GM23338 (cell line): Measurements from ENCODE around the gene SLC26A4. TPM values are rescaled to one million over a fixed set of nuclear protein-coding genes. Genes with fewer than 3 reads are reported as not detected.

Experiments
- ATAC-seq: fragments of 200-7000 bp; cut with Tn5 transposase; 3 replicates; pipeline ENCODE4 v1.9.1; 2020
- DNase-seq: peaks from one replicate; pipeline ENCODE4 v3.0.0-alpha.2; 2015; ENCODE audit warnings: low spot score
- H2AFZ ChIP-seq: fragments of 200-600 bp; sonication (generic); 2 replicates; pipeline ENCODE4 v1.8.0; 2016; ENCODE audit warnings: antibody characterized with exemption, mild to moderate bottlenecking, moderate library complexity
- H3F3A ChIP-seq: fragments of 200-600 bp; sonication (generic); replicated peaks from 2 replicates; pipeline ENCODE4 v1.8.0; 2017; ENCODE audit warnings: antibody characterized with exemption, mixed run types, low read depth
- H3K27ac ChIP-seq: fragments of 200-600 bp; sonication (generic); 2 replicates; pipeline ENCODE4 v1.6.1; 2016; ENCODE audit warnings: low read depth
- H3K27me3 ChIP-seq: fragments of 200-600 bp; sonication (generic); 2 replicates; pipeline ENCODE4 v1.8.0; 2016; ENCODE audit warnings: mild to moderate bottlenecking, mixed run types, moderate library complexity; ENCODE audit not compliant: insufficient read depth
- H3K36me3 ChIP-seq: fragments of 200-600 bp; sonication (generic); 2 replicates; pipeline ENCODE4 v1.8.0; 2016; ENCODE audit warnings: mild to moderate bottlenecking; ENCODE audit not compliant: insufficient read depth
- H3K4me1 ChIP-seq: fragments of 200-600 bp; sonication (generic); 2 replicates; pipeline ENCODE4 v1.8.0; 2016; ENCODE audit warnings: mild to moderate bottlenecking, moderate library complexity; ENCODE audit not compliant: insufficient read depth
- H3K4me2 ChIP-seq: fragments of 200-600 bp; sonication (generic); 2 replicates; pipeline ENCODE4 v1.7.1; 2017; ENCODE audit warnings: mixed run types
- H3K4me3 ChIP-seq: fragments of 200-600 bp; sonication (generic); 2 replicates; pipeline ENCODE4 v1.6.1; 2016; ENCODE audit warnings: mixed run types
- H3K79me2 ChIP-seq: fragments of 200-600 bp; sonication (generic); replicated peaks from 2 replicates; pipeline ENCODE4 v1.8.0; 2017; ENCODE audit warnings: mild to moderate bottlenecking; ENCODE audit not compliant: insufficient read depth
- H3K9me2 ChIP-seq: fragments of 200-600 bp; sonication (generic); 2 replicates; pipeline ENCODE4 v1.8.0; 2017; ENCODE audit not compliant: insufficient read depth
- H4K20me1 ChIP-seq: fragments of 200-600 bp; sonication (generic); replicated peaks from 2 replicates; pipeline ENCODE4 v1.8.0; 2017; ENCODE audit warnings: mild to moderate bottlenecking; ENCODE audit not compliant: insufficient read depth
- H3K27ac Mint-ChIP-seq: 2 replicates; pipeline ENCODE4 v1.8.0; 2020; ENCODE audit warnings: inconsistent platforms, mild to moderate bottlenecking, moderate library complexity, mixed read lengths
- H3K27me3 Mint-ChIP-seq: 3 replicates; pipeline ENCODE4 v1.8.0; 2022; ENCODE audit warnings: low read depth, mild to moderate bottlenecking, moderate library complexity, mixed read lengths, inconsistent platforms; ENCODE audit not compliant: insufficient read depth, poor library complexity
- H3K36me3 Mint-ChIP-seq: 3 replicates; pipeline ENCODE4 v1.8.0; 2021; ENCODE audit warnings: low read depth, mild to moderate bottlenecking, inconsistent platforms, moderate library complexity, mixed read lengths
- H3K4me1 Mint-ChIP-seq: 3 replicates; pipeline ENCODE4 v1.8.0; 2020; ENCODE audit warnings: mild to moderate bottlenecking, inconsistent platforms, mixed read lengths
- H3K4me3 Mint-ChIP-seq: 3 replicates; pipeline ENCODE4 v1.8.0; 2021; ENCODE audit warnings: moderate library complexity, mild to moderate bottlenecking, inconsistent platforms, mixed read lengths
- H3K9me3 Mint-ChIP-seq: 3 replicates; pipeline ENCODE4 v1.8.0; 2020; ENCODE audit warnings: moderate library complexity, mild to moderate bottlenecking, inconsistent platforms, mixed read lengths
- CREB1 ChIP-seq: fragments of 250-450 bp; sonication (Bioruptor Pico); IDR thresholded peaks from 2 replicates; pipeline ENCODE4 v1.5.0; 2020; ENCODE audit warnings: low read depth, mild to moderate bottlenecking, moderate library complexity
- CTCF ChIP-seq, 2 experiments: fragments of 200-600 bp in 1 of 2; sonication (generic) in 1 of 2; conservative IDR thresholded peaks; 2 replicates each; pipeline versions ENCODE4 v1.5.1 to v1.6.1; 2016 to 2017; ENCODE audit warnings: antibody characterized with exemption in 2 of 2, low read depth in 2 of 2, mild to moderate bottlenecking in 2 of 2, moderate library complexity in 1 of 2
- EZH2 ChIP-seq: fragments of 200-600 bp; sonication (generic); IDR thresholded peaks from one replicate; pipeline ENCODE4 v1.8.0; 2017; ENCODE audit warnings: antibody characterized with exemption, mild to moderate bottlenecking, low read depth; ENCODE audit not compliant: unreplicated experiment
- EZH2phosphoT487 ChIP-seq: fragments of 200-600 bp; sonication (generic); IDR thresholded peaks from one replicate; pipeline ENCODE4 v1.8.1; 2018; ENCODE audit warnings: antibody characterized with exemption; ENCODE audit not compliant: unreplicated experiment
- JUNB ChIP-seq: IDR thresholded peaks from one replicate; pipeline ENCODE4 v1.6.1; 2016; ENCODE audit warnings: antibody characterized with exemption; ENCODE audit not compliant: unreplicated experiment
- POLR2AphosphoS5 ChIP-seq: IDR thresholded peaks from 2 replicates; pipeline ENCODE4 v1.6.1; 2016; ENCODE audit warnings: antibody characterized with exemption, low read depth
- REST ChIP-seq: IDR thresholded peaks from one replicate; pipeline ENCODE4 v1.6.1; 2018; ENCODE audit warnings: antibody characterized with exemption; ENCODE audit not compliant: unreplicated experiment
- STAT1 ChIP-seq: IDR thresholded peaks from one replicate; pipeline ENCODE4 v1.6.1; 2016; ENCODE audit warnings: antibody characterized with exemption; ENCODE audit not compliant: unreplicated experiment
- ZNF114 ChIP-seq: fragments of 250-450 bp; sonication (Bioruptor Pico); IDR thresholded peaks from 2 replicates; pipeline ENCODE4 v1.5.0; 2020; ENCODE audit warnings: mild to moderate bottlenecking, moderate library complexity
- polyA plus RNA-seq: library from polyadenylated mRNA; unstranded; fragments of >200 nt; fragmentation: Nextera tagmentation; extraction: Ambion mirVana; gene quantifications from 2 replicates; pipeline ENCODE4 v1.2.1, GENCODE V29; 2016
- total RNA-seq: library from RNA; depleted of rRNA; stranded (reverse); fragments of >200 nt; shearing (Covaris generic); gene quantifications from 2 replicates; pipeline ENCODE4 v1.2.3, GENCODE V29; 2014
- TF ChIP-seq, protein P1 (sequence below): IDR thresholded peaks from 2 replicates; pipeline ENCODE4 v1.6.1; 2016; ENCODE audit warnings: antibody characterized with exemption

Gene SLC26A4
- total and polyA plus RNA-seq, 2 experiments from 2014 or later = 0.07 TPM; not detected in 1

DNA sequence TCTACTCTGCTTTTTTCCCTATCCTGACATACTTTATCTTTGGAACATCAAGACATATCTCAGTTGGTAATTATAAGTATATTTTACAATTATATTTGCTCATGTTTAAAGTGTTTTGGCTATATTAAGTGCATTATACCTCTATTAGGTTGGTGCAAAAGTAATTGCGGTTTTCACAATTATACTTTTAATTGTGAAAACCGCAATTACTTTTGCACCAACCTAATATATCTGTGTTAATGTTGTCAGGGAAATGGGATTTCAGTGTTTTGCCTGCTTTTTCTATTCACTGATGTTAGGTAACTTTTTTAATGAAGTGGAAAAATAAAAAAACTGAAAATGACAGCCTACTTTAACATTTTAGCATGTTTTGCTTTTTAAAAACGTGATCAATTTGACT, 11.6 kb downstream of the SLC26A4 start (continued):
- TF ChIP-seq CTCF (conservative IDR thresholded peaks at IDR 0.05; ENCODE audit: low read depth in 2 of 2) = no peak
- no peak for TF ChIP-seq REST

DNA sequence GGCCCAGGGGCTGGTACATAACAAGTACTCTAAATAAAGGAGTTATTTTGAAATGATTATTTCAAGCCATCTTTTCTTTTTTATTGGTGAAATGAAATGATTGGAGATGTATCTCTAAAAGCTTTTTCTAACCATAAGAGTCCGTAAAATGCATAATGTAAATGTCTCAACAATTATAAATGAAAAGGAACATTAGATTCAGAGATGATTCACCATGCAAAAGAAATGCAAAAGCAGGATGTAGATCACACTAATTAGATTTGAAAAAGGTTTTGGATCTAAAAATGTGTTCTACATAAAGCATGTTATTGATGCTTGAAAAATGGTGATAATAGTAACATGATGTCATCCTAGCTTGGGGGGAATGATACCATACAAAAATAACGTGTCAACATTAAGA, 15.6 kb downstream of the SLC26A4 start:
- ATAC-seq = no peak
- no peaks in the 10 kb centered on the region for H3K27me3 ChIP-seq
- H2AFZ ChIP-seq = no peak overlapping the region
- H3K27ac ChIP-seq = no peak overlapping the region
- H3K9me2 ChIP-seq = no peaks in the 10 kb centered on the region
- DNase-seq = no peak
- no peak overlapping the region for H3K4me2 ChIP-seq
- no peaks in the 10 kb centered on the region for H3K79me2 ChIP-seq
- no peaks in the 10 kb centered on the region for H3K27me3 Mint-ChIP-seq
- peaks cover 8% of the 10 kb centered on the region; the same call in 1 of the 2 replicates for H3K4me1 ChIP-seq
- no peaks in the 10 kb centered on the region for H4K20me1 ChIP-seq
- H3K4me1 Mint-ChIP-seq = peaks cover 4% of the 10 kb centered on the region; the same call in 2 of the 3 replicates
- H3K9me3 Mint-ChIP-seq = no peaks in the 10 kb centered on the region
- H3K36me3 Mint-ChIP-seq = no peaks in the 10 kb centered on the region
- no peak overlapping the region for H3K4me3 Mint-ChIP-seq
- H3K4me3 ChIP-seq = no peak overlapping the region
- H3K27ac Mint-ChIP-seq = no peak overlapping the region
- H3K36me3 ChIP-seq = no peaks in the 10 kb centered on the region
- no peaks in the 10 kb centered on the region for H3F3A ChIP-seq
- TF ChIP-seq ZNF114 (CRISPR knock-in tag) (no peak), EZH2phosphoT487 (no peak), STAT1 (no peak), JUNB (no peak), CTCF (conservative IDR thresholded peaks at IDR 0.05; ENCODE audit: low read depth in 2 of 2) (no peak), POLR2AphosphoS5 (no peak), EZH2 (no peak), REST (no peak), CREB1 (no peak)
- TF ChIP-seq, protein P1, sequence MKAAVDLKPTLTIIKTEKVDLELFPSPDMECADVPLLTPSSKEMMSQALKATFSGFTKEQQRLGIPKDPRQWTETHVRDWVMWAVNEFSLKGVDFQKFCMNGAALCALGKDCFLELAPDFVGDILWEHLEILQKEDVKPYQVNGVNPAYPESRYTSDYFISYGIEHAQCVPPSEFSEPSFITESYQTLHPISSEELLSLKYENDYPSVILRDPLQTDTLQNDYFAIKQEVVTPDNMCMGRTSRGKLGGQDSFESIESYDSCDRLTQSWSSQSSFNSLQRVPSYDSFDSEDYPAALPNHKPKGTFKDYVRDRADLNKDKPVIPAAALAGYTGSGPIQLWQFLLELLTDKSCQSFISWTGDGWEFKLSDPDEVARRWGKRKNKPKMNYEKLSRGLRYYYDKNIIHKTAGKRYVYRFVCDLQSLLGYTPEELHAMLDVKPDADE = no peak
